Measurements from ENCODE around the gene RDH14.

RDH14 gene

GRCh38 chr2:18559531-18560030, 872 bp downstream of the RDH14 start:
- no peaks in the 10 kb centered on the region for H3K9me3 ChIP-seq (ENCODE audit: low read depth, low read length)
- peak overlapping the region; percentile 86 for H3K9ac ChIP-seq (ENCODE audit: insufficient read length)
- peak overlapping the region; percentile 96 for H3K4me3 ChIP-seq
- H3K27ac ChIP-seq, result no peak overlapping the region
- DNase-seq (ENCODE audit: low read depth, low spot score), result no peak
- H3K36me3 ChIP-seq (ENCODE audit: insufficient read depth, low read length), result peaks cover 10% of the 10 kb centered on the region
- no peak for TF ChIP-seq POLR2AphosphoS5 (IDR thresholded peaks at IDR 0.05; ENCODE audit: borderline replicate concordance, low read depth, low read length)
- no peak for TF ChIP-seq FOXP2 (optimal IDR thresholded peaks at IDR 0.05; ENCODE audit: control extremely low read depth, extremely low read length, insufficient read depth)
- no peak for TF ChIP-seq EZH2 (IDR thresholded peaks at IDR 0.05)

- no peak overlapping the region for H3K4me3 ChIP-seq
- TF ChIP-seq POLR2AphosphoS5 (IDR thresholded peaks at IDR 0.05; ENCODE audit: borderline replicate concordance, low read depth, low read length) (no peak), FOXP2 (optimal IDR thresholded peaks at IDR 0.05; ENCODE audit: control extremely low read depth, extremely low read length, insufficient read depth) (no peak), EZH2 (IDR thresholded peaks at IDR 0.05) (no peak)
- no peak for DNase-seq (ENCODE audit: low read depth, low spot score)
- H3K36me3 ChIP-seq (ENCODE audit: insufficient read depth, low read length), result peaks cover 10% of the 10 kb centered on the region
- no peak overlapping the region for H3K27ac ChIP-seq
- no peak overlapping the region for H3K9ac ChIP-seq (ENCODE audit: insufficient read length)
- H3K9me3 ChIP-seq (ENCODE audit: low read depth, low read length), result no peaks in the 10 kb centered on the region
Measured at GRCh38 chr2:18558458-18558857, 2.0 kb downstream of the RDH14 start.

- TF ChIP-seq EZH2 (IDR thresholded peaks at IDR 0.05) (no peak), FOXP2 (optimal IDR thresholded peaks at IDR 0.05; ENCODE audit: control extremely low read depth, extremely low read length, insufficient read depth) (no peak), POLR2AphosphoS5 (IDR thresholded peaks at IDR 0.05; ENCODE audit: borderline replicate concordance, low read depth, low read length) (no peak)
- H3K9ac ChIP-seq (ENCODE audit: insufficient read length), result no peak overlapping the region
- H3K4me3 ChIP-seq, result no peak overlapping the region
- H3K27ac ChIP-seq, result no peak overlapping the region
- no peak for DNase-seq (ENCODE audit: low read depth, low spot score)
- peaks cover 10% of the 10 kb centered on the region for H3K36me3 ChIP-seq (ENCODE audit: insufficient read depth, low read length)
- no peaks in the 10 kb centered on the region for H3K9me3 ChIP-seq (ENCODE audit: low read depth, low read length)
Measured at GRCh38 chr2:18557121-18557520, 3.3 kb downstream of the RDH14 start.

GRCh38 chr2:18552351-18553077, 7.9 kb downstream of the RDH14 start:
- Histone ChIP-seq H3K9me3 (ENCODE audit: low read depth, low read length) (no peaks in the 10 kb centered on the region), H3K27ac (peak overlapping the region; percentile 17; the same call in 1 of the 2 replicates), H3K36me3 (ENCODE audit: insufficient read depth, low read length) (peaks cover 10% of the 10 kb centered on the region), H3K9ac (ENCODE audit: insufficient read length) (no peak overlapping the region), H3K4me3 (no peak overlapping the region)
- TF ChIP-seq EZH2 (IDR thresholded peaks at IDR 0.05) (no peak), POLR2AphosphoS5 (IDR thresholded peaks at IDR 0.05; ENCODE audit: borderline replicate concordance, low read depth, low read length) (no peak), FOXP2 (optimal IDR thresholded peaks at IDR 0.05; ENCODE audit: control extremely low read depth, extremely low read length, insufficient read depth) (no peak)
- DNase-seq (ENCODE audit: low read depth, low spot score), result no peak

GRCh38 chr2:18551623-18552022, 8.8 kb downstream of the RDH14 start:
- no peak overlapping the region for H3K9ac ChIP-seq (ENCODE audit: insufficient read length)
- TF ChIP-seq FOXP2 (optimal IDR thresholded peaks at IDR 0.05; ENCODE audit: control extremely low read depth, extremely low read length, insufficient read depth) (no peak), POLR2AphosphoS5 (IDR thresholded peaks at IDR 0.05; ENCODE audit: borderline replicate concordance, low read depth, low read length) (no peak), EZH2 (IDR thresholded peaks at IDR 0.05) (no peak)
- H3K9me3 ChIP-seq (ENCODE audit: low read depth, low read length), result no peaks in the 10 kb centered on the region
- DNase-seq (ENCODE audit: low read depth, low spot score), result no peak
- H3K4me3 ChIP-seq, result 0 out of 2 replicates have a peak overlapping the region, but pooled peaks have one; percentile 16
- peaks cover 10% of the 10 kb centered on the region for H3K36me3 ChIP-seq (ENCODE audit: insufficient read depth, low read length)
- H3K27ac ChIP-seq, result 0 out of 2 replicates have a peak overlapping the region, but pooled peaks have one; percentile 17

GRCh38 chr2:18551169-18551568, 9.3 kb downstream of the RDH14 start:
- Histone ChIP-seq H3K9ac (ENCODE audit: insufficient read length) (no peak overlapping the region), H3K36me3 (ENCODE audit: insufficient read depth, low read length) (peaks cover 10% of the 10 kb centered on the region), H3K9me3 (ENCODE audit: low read depth, low read length) (no peaks in the 10 kb centered on the region), H3K4me3 (no peak overlapping the region), H3K27ac (0 out of 2 replicates have a peak overlapping the region, but pooled peaks have one; percentile 17)
- DNase-seq (ENCODE audit: low read depth, low spot score), result no peak
- TF ChIP-seq FOXP2 (optimal IDR thresholded peaks at IDR 0.05; ENCODE audit: control extremely low read depth, extremely low read length, insufficient read depth) (no peak), POLR2AphosphoS5 (IDR thresholded peaks at IDR 0.05; ENCODE audit: borderline replicate concordance, low read depth, low read length) (no peak), EZH2 (IDR thresholded peaks at IDR 0.05) (no peak)

- Histone ChIP-seq H3K9ac (ENCODE audit: insufficient read length) (no peak overlapping the region), H3K4me3 (no peak overlapping the region), H3K9me3 (ENCODE audit: low read depth, low read length) (no peaks in the 10 kb centered on the region), H3K27ac (no peak overlapping the region), H3K36me3 (ENCODE audit: insufficient read depth, low read length) (peaks cover 6% of the 10 kb centered on the region)
- DNase-seq (ENCODE audit: low read depth, low spot score), result no peak
- TF ChIP-seq EZH2 (IDR thresholded peaks at IDR 0.05) (no peak), FOXP2 (optimal IDR thresholded peaks at IDR 0.05; ENCODE audit: control extremely low read depth, extremely low read length, insufficient read depth) (no peak), POLR2AphosphoS5 (IDR thresholded peaks at IDR 0.05; ENCODE audit: borderline replicate concordance, low read depth, low read length) (no peak)
Measured at GRCh38 chr2:18550433-18550832, 10.0 kb downstream of the RDH14 start.

GRCh38 chr2:18549083-18549482, 11.4 kb downstream of the RDH14 start:
- H3K9me3 ChIP-seq (ENCODE audit: low read depth, low read length), result no peaks in the 10 kb centered on the region
- no peak for DNase-seq (ENCODE audit: low read depth, low spot score)
- H3K4me3 ChIP-seq, result no peak overlapping the region
- no peak for TF ChIP-seq POLR2AphosphoS5 (IDR thresholded peaks at IDR 0.05; ENCODE audit: borderline replicate concordance, low read depth, low read length)
- TF ChIP-seq FOXP2 (optimal IDR thresholded peaks at IDR 0.05; ENCODE audit: control extremely low read depth, extremely low read length, insufficient read depth), result no peak
- no peak for TF ChIP-seq EZH2 (IDR thresholded peaks at IDR 0.05)
- no peaks in the 10 kb centered on the region for H3K36me3 ChIP-seq (ENCODE audit: insufficient read depth, low read length)
- H3K9ac ChIP-seq (ENCODE audit: insufficient read length), result no peak overlapping the region
- no peak overlapping the region for H3K27ac ChIP-seq
